HepG2 (cell line): ENCODE measurements around the gene FPGS. TPM values are rescaled to one million over a fixed set of nuclear protein-coding genes. Genes with fewer than 3 reads are reported as not detected.

Experiments
- KLF15 ChIP-seq: sonication (generic); formaldehyde crosslinking; IDR thresholded peaks from 2 replicates; pipeline ENCODE4 v1.8.1; 2023; ENCODE audit warnings: borderline replicate concordance, mild to moderate bottlenecking, inconsistent platforms, missing genetic modification reagents, mixed read lengths
- MAF1 ChIP-seq: sonication (generic); formaldehyde crosslinking; IDR thresholded peaks from 2 replicates; pipeline ENCODE4 v1.5.0; 2020; ENCODE audit warnings: missing genetic modification reagents, borderline replicate concordance
- NR3C1 ChIP-seq: sonication (generic); formaldehyde crosslinking; IDR thresholded peaks from 2 replicates; pipeline ENCODE4 v1.4.0; 2020; ENCODE audit warnings: missing genetic modification reagents
- ZBTB7A ChIP-seq: sonication (generic); formaldehyde crosslinking; IDR thresholded peaks from 2 replicates; pipeline ENCODE4 v1.8.0; 2022; ENCODE audit warnings: mild to moderate bottlenecking, missing genetic modification reagents
- ZNF432 ChIP-seq: sonication (generic); formaldehyde crosslinking; IDR thresholded peaks from 2 replicates; pipeline ENCODE4 v1.5.0; 2020; ENCODE audit warnings: missing genetic modification reagents, mild to moderate bottlenecking, borderline replicate concordance
- ZNF558 ChIP-seq: sonication (generic); formaldehyde crosslinking; IDR thresholded peaks from 2 replicates; pipeline ENCODE4 v1.9.0; 2022; ENCODE audit warnings: mild to moderate bottlenecking, missing genetic modification reagents, borderline replicate concordance
- ZNF761 ChIP-seq: sonication (generic); formaldehyde crosslinking; conservative IDR thresholded peaks from 2 replicates; pipeline ENCODE4 v1.4.0; 2020; ENCODE audit warnings: mild to moderate bottlenecking, missing genetic modification reagents
- polyA plus RNA-seq, 8 experiments: library from polyadenylated mRNA; depleted of rRNA in 3 of 8; stranded (reverse) in 7 of 8; unstranded in 1 of 8; fragments of >200 nt; fragmentation: Illumina TruSeq in 4 of 8; extraction: Trizol in 4 of 8; gene quantifications; 2 replicates each; pipeline versions ENCODE4 v1.2.1 to v1.2.3, GENCODE V29; 2011 to 2016; ENCODE audit warnings: low read depth in 4 of 8, missing spikeins in 1 of 8, mixed read lengths in 1 of 8; ENCODE audit not compliant: insufficient read depth in 1 of 8
- total RNA-seq, 5 experiments: library from RNA; depleted of rRNA; stranded (reverse); fragments of >200 nt; fragmentation: Illumina TruSeq; extraction: Trizol; gene quantifications; 2 replicates each; pipeline ENCODE4 v1.2.3, GENCODE V29; 2016; ENCODE audit warnings: low read depth in 1 of 5
- TF ChIP-seq, protein P1 (sequence below): sonication (generic); formaldehyde crosslinking; IDR thresholded peaks from 2 replicates; pipeline ENCODE4 v1.4.0; 2020; ENCODE audit warnings: missing genetic modification reagents, low read depth, mild to moderate bottlenecking, borderline replicate concordance
- TF ChIP-seq, protein P2 (sequence below): sonication (generic); formaldehyde crosslinking; IDR thresholded peaks from 2 replicates; pipeline ENCODE4 v1.4.0; 2020; ENCODE audit warnings: low read depth, mild to moderate bottlenecking, missing genetic modification reagents
- TF ChIP-seq, protein P3 (sequence below): sonication (generic); formaldehyde crosslinking; IDR thresholded peaks from 2 replicates; pipeline ENCODE4; 2020; ENCODE audit warnings: missing genetic modification reagents, mild to moderate bottlenecking, borderline replicate concordance

Gene FPGS
- total and polyA plus RNA-seq, 2 of the 13 experiments (the other 11 are each of a cell fraction or from before 2014, with no cell fraction given), result 35.6 to 36.8 TPM

DNA sequence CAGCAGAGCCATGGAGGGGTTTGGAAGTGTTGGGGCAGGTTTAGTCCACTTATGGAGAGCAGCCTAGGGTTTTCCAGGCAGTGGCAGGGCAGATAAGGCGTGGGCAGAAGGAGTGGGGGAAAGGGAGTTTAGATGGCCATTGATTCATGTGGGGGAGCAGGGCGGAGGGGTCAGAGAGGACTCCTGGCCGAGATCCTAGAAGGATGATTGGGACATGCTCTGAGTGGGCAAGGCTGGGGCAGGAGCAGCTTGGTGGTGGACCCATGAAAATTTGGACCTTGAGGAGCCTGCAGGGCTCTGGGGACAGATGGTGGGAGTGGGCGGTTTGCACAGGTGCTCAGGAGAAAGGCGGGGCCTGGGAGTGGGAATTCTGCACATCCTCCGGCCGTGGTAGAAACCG, 49.5 kb upstream of the FPGS start (continued):
- TF ChIP-seq, protein P1, sequence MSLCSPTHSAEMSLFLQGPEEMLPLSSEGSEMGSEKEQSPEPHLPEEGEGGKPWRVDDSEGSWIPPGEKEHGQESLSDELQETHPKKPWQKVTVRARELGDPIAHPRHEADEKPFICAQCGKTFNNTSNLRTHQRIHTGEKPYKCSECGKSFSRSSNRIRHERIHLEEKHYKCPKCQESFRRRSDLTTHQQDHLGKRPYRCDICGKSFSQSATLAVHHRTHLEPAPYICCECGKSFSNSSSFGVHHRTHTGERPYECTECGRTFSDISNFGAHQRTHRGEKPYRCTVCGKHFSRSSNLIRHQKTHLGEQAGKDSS (CRISPR knock-in tag), result no peak
- TF ChIP-seq ZBTB7A (CRISPR knock-in tag) (no peak), NR3C1 (CRISPR knock-in tag) (no peak), ZNF558 (CRISPR knock-in tag) (no peak), ZNF432 (CRISPR knock-in tag) (no peak), ZNF761 (CRISPR knock-in tag) (no peak), MAF1 (CRISPR knock-in tag) (no peak), KLF15 (CRISPR knock-in tag) (no peak)
- TF ChIP-seq, protein P2, sequence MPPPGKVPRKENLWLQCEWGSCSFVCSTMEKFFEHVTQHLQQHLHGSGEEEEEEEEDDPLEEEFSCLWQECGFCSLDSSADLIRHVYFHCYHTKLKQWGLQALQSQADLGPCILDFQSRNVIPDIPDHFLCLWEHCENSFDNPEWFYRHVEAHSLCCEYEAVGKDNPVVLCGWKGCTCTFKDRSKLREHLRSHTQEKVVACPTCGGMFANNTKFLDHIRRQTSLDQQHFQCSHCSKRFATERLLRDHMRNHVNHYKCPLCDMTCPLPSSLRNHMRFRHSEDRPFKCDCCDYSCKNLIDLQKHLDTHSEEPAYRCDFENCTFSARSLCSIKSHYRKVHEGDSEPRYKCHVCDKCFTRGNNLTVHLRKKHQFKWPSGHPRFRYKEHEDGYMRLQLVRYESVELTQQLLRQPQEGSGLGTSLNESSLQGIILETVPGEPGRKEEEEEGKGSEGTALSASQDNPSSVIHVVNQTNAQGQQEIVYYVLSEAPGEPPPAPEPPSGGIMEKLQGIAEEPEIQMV (CRISPR knock-in tag), result no peak
- TF ChIP-seq, protein P3, sequence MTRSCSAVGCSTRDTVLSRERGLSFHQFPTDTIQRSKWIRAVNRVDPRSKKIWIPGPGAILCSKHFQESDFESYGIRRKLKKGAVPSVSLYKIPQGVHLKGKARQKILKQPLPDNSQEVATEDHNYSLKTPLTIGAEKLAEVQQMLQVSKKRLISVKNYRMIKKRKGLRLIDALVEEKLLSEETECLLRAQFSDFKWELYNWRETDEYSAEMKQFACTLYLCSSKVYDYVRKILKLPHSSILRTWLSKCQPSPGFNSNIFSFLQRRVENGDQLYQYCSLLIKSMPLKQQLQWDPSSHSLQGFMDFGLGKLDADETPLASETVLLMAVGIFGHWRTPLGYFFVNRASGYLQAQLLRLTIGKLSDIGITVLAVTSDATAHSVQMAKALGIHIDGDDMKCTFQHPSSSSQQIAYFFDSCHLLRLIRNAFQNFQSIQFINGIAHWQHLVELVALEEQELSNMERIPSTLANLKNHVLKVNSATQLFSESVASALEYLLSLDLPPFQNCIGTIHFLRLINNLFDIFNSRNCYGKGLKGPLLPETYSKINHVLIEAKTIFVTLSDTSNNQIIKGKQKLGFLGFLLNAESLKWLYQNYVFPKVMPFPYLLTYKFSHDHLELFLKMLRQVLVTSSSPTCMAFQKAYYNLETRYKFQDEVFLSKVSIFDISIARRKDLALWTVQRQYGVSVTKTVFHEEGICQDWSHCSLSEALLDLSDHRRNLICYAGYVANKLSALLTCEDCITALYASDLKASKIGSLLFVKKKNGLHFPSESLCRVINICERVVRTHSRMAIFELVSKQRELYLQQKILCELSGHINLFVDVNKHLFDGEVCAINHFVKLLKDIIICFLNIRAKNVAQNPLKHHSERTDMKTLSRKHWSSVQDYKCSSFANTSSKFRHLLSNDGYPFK (CRISPR knock-in tag), result no peak
